Measurements from ENCODE around the gene AVEN. TPM values are rescaled to one million over a fixed set of nuclear protein-coding genes. Genes with fewer than 3 reads are reported as not detected.

The AVEN gene
- total RNA-seq, 6 experiments from 2014 or later, result 8.2 to 10.2 (median 9.4) TPM

- WGBS (ENCODE audit: insufficient coverage, low coverage, low lambda C conversion rate, missing lambda C conversion rate), result 79% methylated on average over 8 of the region's 9 CpGs
These were observed 44.9 kb downstream of the AVEN start for GRCh38 chr15:33994005-33994615.

GRCh38 chr15:33988384-33988783 is 50.6 kb downstream of the AVEN start:
- DNase-seq (no peak), ATAC-seq (peak in 2 of 4 donors; percentile 35 to 45)
- Histone ChIP-seq H3K4me1 (no peaks in the 10 kb centered on the region), H3K27me3 (no peaks in the 10 kb centered on the region), H3K9me3 (no peaks in the 10 kb centered on the region), H3K36me3 (no peaks in the 10 kb centered on the region), H3K27ac (no peak overlapping the region), H3K4me3 (no peak overlapping the region)
- TF ChIP-seq POLR2A (IDR thresholded peaks at IDR 0.05) (no peak), CTCF (IDR thresholded peaks at IDR 0.05) (no peak)
- 78% methylated on average over 3 of the region's 4 CpGs for WGBS (ENCODE audit: insufficient coverage, low coverage, low lambda C conversion rate, missing lambda C conversion rate)
- intact Hi-C loops (cut with DNase I), result no loop called here

More at GRCh38 chr15:33994005-33994615, 44.9 kb downstream of the AVEN start:
- Histone ChIP-seq H3K4me3 (no peak overlapping the region), H3K27ac (no peak overlapping the region), H3K27me3 (no peaks in the 10 kb centered on the region), H3K9me3 (no peaks in the 10 kb centered on the region), H3K4me1 (no peaks in the 10 kb centered on the region), H3K36me3 (no peaks in the 10 kb centered on the region)
- intact Hi-C loops (cut with DNase I), result no loop called here
- DNase-seq (no peak), ATAC-seq (no peak)
- TF ChIP-seq POLR2A (IDR thresholded peaks at IDR 0.05) (no peak), CTCF (IDR thresholded peaks at IDR 0.05) (peak in 3 of 4 donors; percentile 13 to 27 (median 16))

- DNase-seq (no peak), ATAC-seq (no peak)
- Histone ChIP-seq H3K4me3 (no peak overlapping the region), H3K9me3 (no peaks in the 10 kb centered on the region), H3K36me3 (no peaks in the 10 kb centered on the region), H3K27me3 (no peaks in the 10 kb centered on the region), H3K27ac (no peak overlapping the region), H3K4me1 (no peaks in the 10 kb centered on the region)
- intact Hi-C loops (cut with DNase I), result no loop called here
- TF ChIP-seq POLR2A (IDR thresholded peaks at IDR 0.05), result no peak
- TF ChIP-seq CTCF (IDR thresholded peaks at IDR 0.05), result no peak
- 100% methylated on average over 2 of the region's 3 CpGs for WGBS (ENCODE audit: insufficient coverage, low coverage, low lambda C conversion rate, missing lambda C conversion rate)
These were observed 51.6 kb downstream of the AVEN start for GRCh38 chr15:33987444-33987843.

GRCh38 chr15:33985751-33986150 is 53.3 kb downstream of the AVEN start:
- DNase-seq, result no peak
- TF ChIP-seq POLR2A (IDR thresholded peaks at IDR 0.05), result no peak
- 0% methylated on average over 1 of the region's 3 CpGs for WGBS (ENCODE audit: insufficient coverage, low coverage, low lambda C conversion rate, missing lambda C conversion rate)
- Histone ChIP-seq H3K27ac (no peak overlapping the region), H3K27me3 (no peaks in the 10 kb centered on the region), H3K4me1 (no peaks in the 10 kb centered on the region), H3K4me3 (no peak overlapping the region), H3K36me3 (no peaks in the 10 kb centered on the region), H3K9me3 (no peaks in the 10 kb centered on the region)
- ATAC-seq, result no peak
- intact Hi-C loops (cut with DNase I), result no loop called here

- Histone ChIP-seq H3K9me3 (no peaks in the 10 kb centered on the region), H3K27me3 (no peaks in the 10 kb centered on the region), H3K36me3 (no peaks in the 10 kb centered on the region), H3K4me1 (no peaks in the 10 kb centered on the region), H3K4me3 (no peak overlapping the region), H3K27ac (no peak overlapping the region)
- WGBS (ENCODE audit: insufficient coverage, low coverage, low lambda C conversion rate, missing lambda C conversion rate), result 50% methylated on average over 1 of the region's 1 CpG
- intact Hi-C loops (cut with DNase I), result no loop called here
- no peak for TF ChIP-seq POLR2A (IDR thresholded peaks at IDR 0.05)
- TF ChIP-seq CTCF (IDR thresholded peaks at IDR 0.05), result no peak
- no peak for DNase-seq
- no peak for ATAC-seq
These were observed 53.7 kb downstream of the AVEN start for GRCh38 chr15:33985287-33985686.

Data from right lobe of liver (tissue), 6 donors.